Lung (tissue), 12 donors: Measurements from ENCODE around the gene CRYM. TPM values are rescaled to one million over a fixed set of nuclear protein-coding genes. Genes with fewer than 3 reads are reported as not detected.

ENCODE experiments used
- ATAC-seq: fragments of 200-7000 bp; cut with Tn5 transposase; one replicate; pipeline ENCODE4 v1.9.1; 2020; ENCODE audit warnings: moderate number of reproducible peaks; ENCODE audit not compliant: insufficient read depth, low FRiP score
- DNase-seq, 3 donors: peaks; one replicate each; pipeline ENCODE4 v3.0.0-alpha.2; 2013 to 2017
- H3K27ac ChIP-seq, 2 donors: one replicate each; pipeline ENCODE4 v1.5.1; 2013; ENCODE audit warnings: mild to moderate bottlenecking in 2 of 2, moderate library complexity in 2 of 2, control low read depth in 1 of 2, inconsistent platforms in 1 of 2, low read depth in 1 of 2, low read length in 1 of 2
- H3K27me3 ChIP-seq, 3 donors: one replicate each; pipeline ENCODE4 v1.5.1; 2013; ENCODE audit warnings: low read length in 2 of 3; ENCODE audit not compliant: control insufficient read depth in 3 of 3, insufficient read depth in 3 of 3
- H3K36me3 ChIP-seq, 4 donors: one replicate each; pipeline ENCODE4 v1.5.1; 2013; ENCODE audit warnings: low read length in 4 of 4, mild to moderate bottlenecking in 1 of 4, moderate library complexity in 1 of 4; ENCODE audit not compliant: control insufficient read depth in 4 of 4, insufficient read depth in 4 of 4
- H3K4me1 ChIP-seq, 5 donors: one replicate each; pipeline ENCODE4 v1.5.1; 2013; ENCODE audit warnings: low read length in 5 of 5, mild to moderate bottlenecking in 2 of 5, moderate library complexity in 1 of 5; ENCODE audit not compliant: control insufficient read depth in 5 of 5, insufficient read depth in 5 of 5
- H3K4me3 ChIP-seq: one replicate; pipeline ENCODE4 v1.5.1; 2013; ENCODE audit warnings: mild to moderate bottlenecking, control low read depth, moderate library complexity
- H3K9ac ChIP-seq, 2 donors: one replicate each; pipeline ENCODE4 v1.5.1; 2013; ENCODE audit warnings: low read length in 2 of 2, control low read depth in 1 of 2; ENCODE audit not compliant: insufficient read depth in 1 of 2
- H3K9me3 ChIP-seq, 4 donors: one replicate each; pipeline ENCODE4 v1.5.1; 2013; ENCODE audit warnings: low read length in 3 of 4, mild to moderate bottlenecking in 1 of 4, moderate library complexity in 1 of 4; ENCODE audit not compliant: control insufficient read depth in 4 of 4, insufficient read depth in 3 of 4
- CTCF ChIP-seq: IDR thresholded peaks from 2 replicates; pipeline ENCODE4 v1.5.1; 2012; ENCODE audit warnings: mild to moderate bottlenecking; ENCODE audit errors: control extremely low read depth, extremely low read depth
- WGBS, 2 donors: extraction: QIAGEN DNeasy Blood & Tissue Kit; methylation state at CpG; one replicate each; pipeline ENCODE4 v1.1.7; 2013; 5-methylcytosine and 5-hydroxymethylcytosine counted together
- polyA plus RNA-seq, 2 donors: library from polyadenylated mRNA; stranded (reverse); fragments of 200-250 nt; gene quantifications; one replicate each; pipeline ENCODE4 v1.2.1, GENCODE V29; 2013
- total RNA-seq, 2 donors: library from RNA; depleted of rRNA in 1 of 2; stranded (reverse); fragments of >200 nt in 1 of 2; gene quantifications; one replicate each; pipeline ENCODE4 v1.2.1, GENCODE V29; 2014 to 2021
- donor health status: control.
- donor health status: control.
- donor health status: Bipolar disorder and iron deficiency.
- donor health status: healthy.
- donor health status: DM: yes; HTN: yes; CAD: no.

The CRYM gene
- total and polyA plus RNA-seq, 4 donors: 5.4 to 11.9 (median 9.3) TPM

GRCh38 chr16:21218153-21218552, 59.9 kb downstream of the CRYM start:
- WGBS, 2 donors: 48 to 49% methylated on average over 7 of the region's 7 CpGs
- no peaks in the 10 kb centered on the region for H3K36me3 ChIP-seq
- H3K27ac ChIP-seq: no peak overlapping the region
- no peak overlapping the region for H3K4me3 ChIP-seq
- DNase-seq (no peak), ATAC-seq (no peak)
- H3K4me1 ChIP-seq: no peaks in the 10 kb centered on the region
- H3K9me3 ChIP-seq: no peaks in the 10 kb centered on the region
- peaks cover 0 to 2% (median 0%) of the 10 kb centered on the region in 3 donors for H3K27me3 ChIP-seq
- TF ChIP-seq CTCF: no peak
- no peak overlapping the region for H3K9ac ChIP-seq

GRCh38 chr16:21217121-21217520, 61.0 kb downstream of the CRYM start:
- no peak for ATAC-seq
- WGBS, 2 donors: 66 to 75% methylated on average over 2 of the region's 2 CpGs
- no peak for TF ChIP-seq CTCF
- Histone ChIP-seq H3K4me3 (no peak overlapping the region), H3K27ac (no peak overlapping the region), H3K4me1 (no peaks in the 10 kb centered on the region), H3K36me3 (no peaks in the 10 kb centered on the region), H3K9me3 (no peaks in the 10 kb centered on the region), H3K9ac (no peak overlapping the region), H3K27me3 (peaks cover 0 to 2% (median 0%) of the 10 kb centered on the region in 3 donors)
- no peak for DNase-seq

GRCh38 chr16:21214086-21214485, 64.0 kb downstream of the CRYM start:
- TF ChIP-seq CTCF: no peak
- H3K27me3 ChIP-seq: no peaks in the 10 kb centered on the region
- no peak for DNase-seq
- H3K9ac ChIP-seq: no peak overlapping the region
- H3K4me3 ChIP-seq: no peak overlapping the region
- ATAC-seq: no peak
- WGBS, 2 donors: 67 to 79% methylated on average over 4 of the region's 4 CpGs
- H3K27ac ChIP-seq: no peak overlapping the region
- H3K36me3 ChIP-seq: no peaks in the 10 kb centered on the region
- H3K9me3 ChIP-seq: no peaks in the 10 kb centered on the region
- peaks cover 0 to 2% (median 0%) of the 10 kb centered on the region in 5 donors for H3K4me1 ChIP-seq

GRCh38 chr16:21211486-21211885, 66.6 kb downstream of the CRYM start, which contains the start of gene ZP2:
Gene ZP2, minus strand, starts transcription at chr16:21211574. Its CDS starts 27 bp downstream, at chr16:21211547.
- no peaks in the 10 kb centered on the region for H3K27me3 ChIP-seq
- no peak within 1 kb of the TSS for H3K9ac ChIP-seq
- H3K4me1 ChIP-seq: peaks cover 0 to 2% (median 0%) of the 10 kb centered on the region in 5 donors
- H3K9me3 ChIP-seq: no peaks in the 10 kb centered on the region
- no peak within 1 kb of the TSS for H3K27ac ChIP-seq
- ATAC-seq: no peak
- 41 to 52% methylated on average over 5 of the region's 5 CpGs for WGBS, 2 donors
- no peaks in the 10 kb centered on the region for H3K36me3 ChIP-seq
- peak in 1 of 3 donors; percentile 4 for DNase-seq
- no peak within 1 kb of the TSS for H3K4me3 ChIP-seq
- no peak for TF ChIP-seq CTCF
